SIG-M5 (cell line): ENCODE measurements around the gene TPM4.
"Not testable (repeated sequence)": the region's sequence is repeated elsewhere in the genome, so short reads cannot be mapped to it uniquely, and the experiment has no call there.

Experiments
- DNase-seq: peaks from one replicate; lab custom pipeline; 2025; lab: John Stamatoyannopoulos, UW

TPM4 gene

DNA sequence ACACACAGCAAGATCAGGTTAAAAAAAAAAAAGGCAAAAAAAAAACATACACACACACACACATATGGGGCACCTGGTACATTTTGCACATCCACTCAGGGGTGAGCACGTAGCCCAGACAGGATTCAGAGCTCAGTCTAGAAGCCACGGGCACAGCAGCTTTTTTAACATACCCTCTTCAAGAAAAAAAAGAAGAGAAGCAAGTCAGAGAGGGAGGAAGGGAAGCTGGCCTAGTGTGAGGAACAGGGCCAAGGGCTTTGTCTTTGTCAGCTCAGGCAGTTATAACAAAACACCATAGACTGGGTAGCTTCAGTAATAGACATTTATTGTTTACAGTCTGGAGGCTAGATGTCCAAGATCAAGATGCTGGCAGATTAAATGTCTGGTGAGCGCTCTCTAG, 2.3 kb upstream of the TPM4 start:
- no peak for DNase-seq

- no peak for DNase-seq
These were observed 1.6 kb upstream of the TPM4 start for GRCh38 chr19:16074488-16075365.

DNA sequence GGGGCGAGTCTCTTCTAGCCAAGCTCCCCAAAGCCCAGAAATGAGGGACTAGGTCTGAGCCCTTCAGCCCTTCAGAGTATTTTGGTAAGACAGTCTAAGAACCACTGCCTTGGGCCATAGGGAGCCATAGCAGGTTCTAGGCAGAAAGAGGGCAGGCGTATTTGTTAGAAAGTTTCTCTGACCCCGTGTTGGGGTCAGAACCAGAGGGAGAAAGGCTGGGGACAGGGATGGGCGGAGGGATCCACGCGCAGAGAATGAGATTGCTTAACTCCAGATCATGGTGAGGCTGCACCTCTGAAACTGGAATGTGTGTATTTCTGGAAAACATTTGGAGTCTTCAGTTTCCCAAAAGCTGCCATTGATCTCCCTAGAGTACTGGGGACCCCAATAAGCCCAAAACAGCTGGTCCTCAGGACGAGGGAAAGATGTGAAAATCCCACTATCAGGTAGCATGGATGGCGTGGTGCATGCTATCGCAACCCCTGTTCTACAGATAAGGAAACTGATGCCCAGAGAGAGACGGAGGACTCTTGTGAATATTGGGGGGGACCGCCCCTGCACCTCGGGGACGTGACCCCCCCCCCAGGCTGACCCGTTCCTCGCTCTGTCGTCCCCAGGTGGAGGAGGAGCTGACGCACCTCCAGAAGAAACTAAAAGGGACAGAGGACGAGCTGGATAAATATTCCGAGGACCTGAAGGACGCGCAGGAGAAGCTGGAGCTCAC, 703 bp upstream of the TPM4 start:
- no peak for DNase-seq

- no peak for DNase-seq
These were observed 790 bp downstream of the TPM4 start for GRCh38 chr19:16076958-16077611.

- no peak for DNase-seq
These were observed 1.9 kb downstream of the TPM4 start for GRCh38 chr19:16077984-16078758.

GRCh38 chr19:16078759-16079707, 2.7 kb downstream of the TPM4 start:
- DNase-seq = peak; percentile 76

- no peak for DNase-seq
These were observed 7.9 kb downstream of the TPM4 start for GRCh38 chr19:16084067-16084685.

DNA sequence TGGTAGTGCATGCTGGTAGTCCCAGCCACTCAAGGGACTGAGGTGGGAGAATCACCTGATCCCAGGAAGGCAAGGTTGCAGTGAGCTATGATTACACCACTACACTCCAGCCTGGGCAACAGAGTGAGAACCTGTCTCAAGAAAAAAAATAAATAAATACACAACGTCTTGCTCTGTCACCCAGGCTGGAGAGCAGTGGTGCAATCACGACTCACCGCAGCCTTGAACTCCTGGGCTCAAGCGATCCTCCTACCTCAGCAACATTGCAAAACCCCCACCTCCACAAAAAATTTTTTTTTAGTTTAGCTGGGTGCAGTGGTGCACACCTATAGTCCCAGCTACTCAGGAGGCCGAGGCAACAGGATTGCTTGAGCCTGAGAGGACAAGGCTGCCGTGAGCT, 8.8 kb downstream of the TPM4 start:
- no peak for DNase-seq

DNA sequence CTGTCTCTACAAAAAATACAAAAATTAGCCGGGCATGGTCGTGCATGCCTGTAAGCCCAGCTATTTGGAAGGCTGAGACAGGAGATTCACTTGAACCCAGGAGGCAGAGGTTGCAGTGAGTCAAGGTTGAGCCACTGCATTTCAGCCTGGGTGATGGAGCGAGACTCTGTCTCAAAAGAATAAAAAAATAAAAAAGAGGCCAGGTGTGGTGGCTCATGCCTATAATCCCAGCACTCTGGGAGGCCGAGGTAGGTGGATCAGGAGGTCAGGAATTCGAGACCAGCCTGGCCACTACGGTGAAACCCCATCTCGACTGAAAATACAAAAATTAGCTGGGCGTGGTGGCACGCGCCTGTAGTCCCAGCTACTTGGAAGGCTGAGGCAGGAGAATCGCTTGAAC, 11.1 kb downstream of the TPM4 start:
- not testable (repeated sequence) for DNase-seq

DNA sequence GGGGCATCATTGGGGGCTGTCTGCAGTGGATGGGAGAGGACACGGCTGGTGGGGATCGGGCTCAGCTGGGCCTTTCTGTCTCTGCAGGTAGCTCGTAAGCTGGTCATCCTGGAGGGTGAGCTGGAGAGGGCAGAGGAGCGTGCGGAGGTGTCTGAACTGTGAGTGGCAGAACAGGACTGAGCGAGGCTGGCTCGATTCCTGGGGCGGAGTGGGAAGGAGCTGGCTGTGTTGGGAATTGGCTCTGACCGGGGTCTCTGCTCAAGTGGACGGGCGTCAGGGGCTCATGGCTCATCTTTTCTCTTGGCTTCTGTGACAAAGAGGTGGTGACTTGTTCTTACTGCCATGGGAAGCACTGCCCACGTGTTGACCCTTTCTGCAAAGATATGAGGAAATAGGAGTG, 11.6 kb downstream of the TPM4 start:
- no peak for DNase-seq

DNA sequence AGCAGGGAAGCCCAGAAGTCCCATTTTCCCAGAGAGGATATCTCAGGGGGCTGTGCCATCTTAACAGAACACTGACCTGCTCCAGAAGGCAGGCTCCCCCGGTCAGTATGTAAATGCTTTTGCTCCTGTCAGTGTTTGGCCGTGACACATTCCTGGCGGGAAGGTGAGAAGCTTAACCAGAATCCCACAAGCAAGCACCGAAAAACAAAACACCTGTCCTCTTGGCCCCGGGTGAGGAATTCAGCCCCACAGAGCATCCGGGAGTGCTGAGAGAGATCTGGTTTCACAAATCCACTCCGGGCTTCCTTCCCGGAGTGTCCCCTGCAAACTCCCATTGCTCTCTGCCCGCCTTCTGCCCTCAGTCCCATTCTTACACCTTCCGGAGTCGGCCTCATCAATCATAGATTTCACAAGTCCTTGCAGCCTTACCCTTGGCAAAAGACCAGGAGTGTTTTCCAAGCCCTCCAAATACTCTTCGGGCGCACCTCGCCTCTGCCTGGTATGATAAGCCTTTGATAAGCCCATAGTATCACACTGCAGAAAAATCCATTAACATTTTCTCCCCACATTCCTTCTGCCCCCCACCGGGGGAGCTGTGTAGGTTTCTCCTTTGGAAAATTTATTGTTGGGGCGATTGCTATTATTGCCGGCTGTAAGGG, 12.2 kb downstream of the TPM4 start:
- DNase-seq = no peak

DNA sequence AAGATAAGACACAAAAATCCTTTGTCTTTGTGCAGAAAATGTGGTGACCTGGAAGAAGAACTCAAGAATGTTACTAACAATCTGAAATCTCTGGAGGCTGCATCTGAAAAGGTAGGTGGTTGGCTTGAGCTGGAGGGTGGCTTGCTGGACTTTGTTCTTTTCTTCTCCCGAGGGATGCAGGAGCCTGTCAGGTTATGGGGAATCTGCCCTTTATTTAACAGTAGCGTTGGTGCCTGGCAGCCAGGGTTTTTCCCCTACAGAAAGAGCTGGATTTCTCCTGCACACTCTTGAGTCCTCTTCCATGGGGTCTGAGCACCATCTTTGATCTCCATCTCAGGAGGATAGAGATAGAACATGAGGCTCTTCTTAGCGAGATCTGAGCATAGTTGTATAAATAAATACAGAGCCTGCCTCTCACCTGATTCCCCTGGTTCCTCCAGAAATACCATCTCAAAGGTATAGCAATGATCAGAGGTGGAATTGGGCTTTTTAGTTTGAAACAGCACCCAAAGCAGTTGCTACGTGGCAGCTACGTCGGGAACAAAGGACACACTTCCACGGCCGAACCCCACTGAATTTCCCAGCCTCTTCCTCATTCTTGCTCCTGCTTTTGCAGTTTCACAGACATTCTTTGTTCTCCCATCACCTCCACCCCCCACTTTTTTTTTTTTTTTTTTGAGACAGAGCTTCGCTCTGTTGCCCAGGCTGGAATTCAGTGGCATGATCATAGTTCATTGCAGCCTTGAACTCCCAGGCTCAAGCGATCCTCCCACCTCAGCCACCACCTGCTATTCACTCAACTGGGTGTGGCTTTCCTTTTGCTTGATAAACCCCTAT, 12.9 kb downstream of the TPM4 start:
- DNase-seq = no peak

- DNase-seq = no peak
These were observed 15.5 kb downstream of the TPM4 start for GRCh38 chr19:16091546-16092475.

DNA sequence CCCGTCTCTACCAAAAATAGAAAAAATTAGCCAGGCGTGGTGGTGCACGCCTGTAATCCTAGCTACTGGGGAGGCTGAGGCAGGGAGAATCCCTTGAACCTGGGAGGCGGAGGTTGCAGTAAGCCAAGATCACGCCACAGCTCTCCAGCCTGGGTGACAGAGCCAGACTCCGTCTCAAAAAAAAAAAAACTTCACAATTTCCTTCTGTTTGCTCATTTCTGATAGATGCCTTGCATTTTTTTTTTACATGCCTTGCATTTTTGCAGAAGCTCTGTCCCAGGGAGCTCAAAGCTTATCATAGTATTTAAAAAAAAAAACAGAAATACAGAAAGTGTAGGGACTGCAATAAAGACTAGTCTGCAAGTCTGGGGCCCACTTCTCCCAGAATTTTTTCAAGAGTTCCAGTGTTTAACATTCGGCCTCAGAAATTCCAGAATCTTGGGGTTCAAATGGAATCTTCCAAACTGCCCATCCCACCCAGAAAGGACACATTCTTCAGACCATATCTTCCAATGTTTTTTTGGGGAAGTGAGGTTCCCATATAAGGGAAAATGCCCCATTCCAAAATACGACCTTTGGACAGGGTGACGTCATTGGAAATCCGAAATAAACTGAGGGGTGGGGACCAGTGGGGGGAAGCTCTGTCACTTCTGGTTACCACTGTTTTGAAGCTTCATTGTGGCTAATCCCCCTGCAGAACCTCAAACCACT, 18.2 kb downstream of the TPM4 start:
- DNase-seq = no peak

DNA sequence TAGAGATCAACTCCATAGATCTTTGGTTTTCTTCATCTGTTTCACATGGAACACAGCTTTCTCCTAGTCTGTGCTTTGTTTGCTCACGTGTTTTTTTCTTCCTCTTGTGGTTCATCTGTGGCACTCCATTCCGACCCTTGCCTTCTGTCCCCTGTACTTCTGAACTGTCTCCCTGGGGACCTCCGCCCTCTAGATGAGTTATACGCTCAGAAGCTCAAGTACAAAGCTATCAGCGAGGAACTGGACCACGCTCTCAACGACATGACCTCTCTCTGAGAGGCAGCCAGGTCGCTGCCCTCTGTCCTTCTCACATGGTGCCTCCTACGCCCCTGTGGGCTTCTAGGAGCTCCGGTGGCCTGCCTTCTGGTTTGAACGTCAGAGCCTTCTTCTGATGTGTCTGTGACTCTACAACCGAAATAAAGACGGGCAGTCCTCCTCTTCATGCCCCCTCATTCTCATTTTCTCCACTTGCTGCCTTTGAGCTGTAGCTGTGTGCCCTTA, 18.8 kb downstream of the TPM4 start:
- no peak for DNase-seq

GRCh38 chr19:16096280-16096855, 20.1 kb downstream of the TPM4 start:
- no peak for DNase-seq

DNA sequence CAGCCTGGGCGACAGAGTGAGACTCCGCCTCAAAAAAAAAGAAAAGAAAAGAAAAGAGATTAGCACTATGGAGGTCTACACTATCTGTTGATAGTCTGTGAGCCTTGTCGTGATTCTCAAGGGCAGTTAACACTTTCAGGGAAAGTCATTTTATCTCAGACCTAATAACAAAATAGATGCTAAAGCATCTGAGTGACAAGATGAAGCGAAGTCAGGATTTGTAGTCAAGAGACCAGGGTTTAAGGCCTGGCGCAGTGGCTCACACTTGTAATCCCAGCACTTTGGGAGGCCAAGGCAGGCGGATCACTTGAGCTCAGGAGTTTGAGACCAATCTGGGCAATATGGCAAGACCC, 22.1 kb downstream of the TPM4 start:
- DNase-seq = no peak
